ENCODE results near the gene TFCP2L1.
"Not testable (repeated sequence)": the region's sequence is repeated elsewhere in the genome, so short reads cannot be mapped to it uniquely, and the experiment has no call there.

TFCP2L1 gene

DNA sequence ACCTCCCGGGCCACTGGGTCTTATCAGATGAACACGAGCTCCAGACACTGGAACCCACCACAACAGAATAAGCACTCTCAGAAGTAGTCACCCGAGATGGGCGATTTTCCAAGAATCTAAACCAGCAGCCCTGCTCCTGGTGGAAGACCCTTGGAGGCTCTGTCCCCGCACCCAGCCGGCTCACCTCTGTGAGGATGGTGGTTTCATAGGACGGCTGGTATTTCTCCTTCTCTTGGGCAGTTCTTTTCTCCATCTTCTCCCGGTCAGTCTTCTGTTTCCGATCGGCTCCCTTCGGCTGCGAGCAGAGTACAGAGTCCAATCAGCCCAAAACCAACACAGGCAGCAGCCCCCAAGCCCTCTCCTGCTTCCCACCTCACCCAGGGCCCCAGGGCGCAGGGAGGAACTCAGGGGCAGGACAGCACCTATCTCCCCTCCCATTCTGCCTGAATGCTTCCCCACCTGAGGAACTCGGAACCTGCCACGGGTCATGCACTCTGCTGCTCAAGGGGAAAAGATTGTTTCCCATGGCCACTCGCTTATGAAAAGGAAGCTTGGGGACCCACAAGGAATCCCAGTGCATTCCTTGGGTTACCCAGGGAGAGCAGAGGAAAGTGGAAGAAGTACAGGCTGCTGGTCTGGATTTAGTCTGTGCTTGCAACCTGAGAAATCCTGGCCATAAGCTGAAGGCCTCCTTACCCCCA, 42.7 kb downstream of the TFCP2L1 start:
- DNase-seq (ENCODE audit: low read depth): no peak

DNA sequence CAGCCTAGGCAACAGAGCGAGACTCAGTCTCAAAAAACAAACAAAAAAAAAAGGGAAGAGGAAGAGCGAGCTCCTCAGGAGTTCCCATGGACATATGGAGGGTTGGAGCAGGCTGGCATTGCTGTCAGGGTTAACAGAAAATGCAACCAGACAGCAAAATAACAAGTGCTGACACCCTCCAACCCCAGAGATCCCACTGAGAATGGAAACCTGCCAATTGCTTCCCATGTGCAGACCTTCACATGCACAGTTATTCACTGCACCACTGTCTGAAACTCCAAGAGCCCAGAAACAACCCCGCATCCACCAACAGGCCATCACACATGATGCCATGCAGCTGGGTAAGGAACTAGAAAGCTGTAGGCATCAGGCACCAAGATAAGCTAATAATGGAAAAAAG, 43.5 kb downstream of the TFCP2L1 start:
- DNase-seq (ENCODE audit: low read depth): no peak

DNA sequence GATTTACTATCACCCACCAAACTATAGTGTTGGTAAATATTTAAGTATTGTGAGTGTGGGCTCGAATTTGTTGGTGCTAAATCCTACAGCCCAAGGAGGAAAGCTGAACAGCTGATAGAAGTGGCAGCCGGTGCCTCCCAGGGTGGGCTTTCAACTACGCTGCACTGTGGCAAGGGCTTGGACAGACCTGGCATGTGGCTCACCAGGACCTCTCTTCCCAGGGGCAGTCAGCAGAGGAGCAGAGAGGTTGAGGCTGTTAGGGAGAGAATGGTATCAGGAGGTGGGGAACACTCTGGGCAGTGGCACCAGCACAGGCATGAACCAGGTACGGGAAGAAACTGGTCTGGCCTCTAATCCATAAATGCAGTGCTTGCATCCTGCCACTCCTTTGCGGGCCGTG, 44.6 kb downstream of the TFCP2L1 start:
- no peak for DNase-seq (ENCODE audit: low read depth)

DNA sequence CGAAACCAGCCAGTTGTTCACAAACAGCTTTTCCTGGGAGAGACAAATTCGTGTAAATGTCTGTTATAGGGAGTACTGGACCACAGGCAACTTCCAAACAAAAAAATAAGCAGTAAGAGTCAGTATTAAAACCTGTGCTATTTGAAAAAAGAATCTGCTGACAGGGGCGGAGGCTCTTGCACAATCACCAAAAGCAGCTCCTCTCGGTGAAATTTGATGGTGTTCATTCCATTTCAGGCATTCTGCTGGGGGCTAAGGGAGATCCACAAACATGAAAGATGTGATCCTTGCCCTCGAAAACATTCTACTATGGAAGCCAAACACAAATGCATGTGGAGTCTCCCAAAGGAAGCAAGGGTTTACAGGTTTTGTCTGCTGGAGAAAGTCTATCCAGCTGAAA, 45.0 kb downstream of the TFCP2L1 start:
- DNase-seq (ENCODE audit: low read depth): no peak

DNA sequence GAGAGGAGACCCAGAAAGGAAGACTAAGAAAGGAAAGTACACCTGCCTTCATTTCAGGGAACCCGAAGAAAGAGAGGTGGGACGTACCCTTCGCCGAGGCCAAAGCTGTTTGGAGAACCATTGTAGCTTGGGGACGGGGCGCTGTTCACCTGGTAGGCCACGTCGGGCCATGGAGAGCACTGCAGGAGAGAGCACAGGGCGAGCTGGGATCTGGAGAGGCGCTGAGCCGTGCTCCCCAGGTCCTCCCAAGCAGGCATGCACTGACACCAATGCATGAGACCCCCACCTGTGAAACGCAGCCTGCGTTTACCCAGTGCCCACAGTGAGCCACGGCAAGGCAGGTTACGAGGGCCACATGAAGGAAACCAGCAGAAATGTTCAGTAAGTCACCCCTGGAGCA, 45.5 kb downstream of the TFCP2L1 start:
- no peak for DNase-seq (ENCODE audit: low read depth)

DNA sequence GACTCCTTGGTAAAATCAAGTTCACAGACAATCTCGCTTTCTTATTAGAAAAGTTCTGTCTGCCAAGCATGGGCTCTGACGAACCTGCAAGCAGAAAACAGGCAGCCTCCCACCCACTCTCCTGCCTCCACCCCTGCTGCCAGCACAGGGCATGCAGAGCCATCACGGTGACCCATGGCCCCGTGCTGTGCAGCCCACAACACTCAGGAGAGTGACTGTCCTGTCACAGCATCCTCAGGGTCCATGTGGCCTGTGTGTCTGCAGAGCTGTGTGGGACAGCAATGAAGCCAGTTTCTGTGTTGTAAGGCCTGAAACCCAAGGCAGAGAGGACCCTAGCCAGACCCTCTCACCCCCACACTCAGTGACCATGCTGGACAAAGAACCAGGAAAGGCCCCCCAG, 46.2 kb downstream of the TFCP2L1 start:
- no peak for DNase-seq (ENCODE audit: low read depth)

DNA sequence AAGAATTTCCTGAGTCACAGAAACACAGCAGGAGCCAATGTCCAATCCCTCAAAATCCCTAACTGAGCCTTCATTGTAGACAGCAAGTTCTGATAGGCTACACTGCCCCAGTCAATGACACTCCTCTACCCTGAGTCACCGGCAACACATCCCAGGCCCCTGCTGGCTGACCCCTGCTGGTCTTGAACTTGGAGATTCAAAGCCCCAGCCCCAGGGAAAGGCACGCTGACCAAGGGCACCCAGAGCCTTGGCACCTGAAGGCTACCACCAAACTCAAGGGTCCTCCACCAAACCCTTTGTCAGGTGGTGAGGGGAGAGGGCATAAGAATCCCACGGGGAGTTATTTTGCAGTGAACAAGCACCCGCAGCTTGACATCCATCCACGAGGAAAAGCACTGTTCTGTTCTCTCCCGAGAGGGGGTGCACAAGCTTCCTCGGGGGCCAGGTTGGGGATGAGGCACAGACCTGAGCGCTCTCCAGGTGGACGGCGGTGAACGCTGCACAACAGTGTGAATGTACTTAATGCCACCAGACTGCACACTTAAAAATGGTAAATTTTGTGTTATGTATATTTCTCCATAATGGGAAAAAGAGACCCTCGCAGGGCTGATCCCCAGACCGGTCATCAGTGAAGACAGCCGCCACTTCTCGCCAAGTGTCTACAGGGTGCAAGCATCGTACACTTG, 46.9 kb downstream of the TFCP2L1 start:
- DNase-seq (ENCODE audit: low read depth): peak; percentile 22

DNA sequence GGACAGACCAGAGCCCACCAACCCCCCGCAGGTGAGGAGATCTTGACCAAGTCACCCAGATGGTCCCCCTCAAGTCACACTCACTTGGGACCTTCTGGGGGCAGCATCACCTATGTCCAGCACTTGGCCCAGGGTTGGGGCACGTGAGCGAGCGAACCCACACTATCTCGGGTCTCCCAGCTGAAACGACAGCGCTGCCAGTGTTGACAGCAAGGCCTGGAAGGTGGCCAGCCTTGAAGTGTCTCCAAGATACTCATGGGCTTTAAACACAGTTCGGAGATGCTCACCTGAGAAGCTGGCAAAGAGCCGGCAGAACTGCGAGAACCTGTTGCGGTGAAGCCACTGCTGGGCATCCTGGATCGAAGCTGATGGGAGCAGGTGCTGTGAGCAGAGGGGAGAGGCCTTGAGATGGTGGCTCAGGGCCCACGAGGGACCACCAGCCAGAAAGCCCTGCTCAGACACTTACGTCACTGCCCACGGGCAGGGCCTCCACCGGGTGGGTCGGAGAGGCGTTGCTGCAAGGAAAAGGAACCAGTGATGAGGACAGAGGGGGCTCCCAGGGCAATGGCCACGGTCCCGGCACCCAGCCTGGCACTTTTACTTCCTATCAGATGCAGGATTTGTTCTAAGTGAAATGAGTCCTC, 47.5 kb downstream of the TFCP2L1 start:
- DNase-seq (ENCODE audit: low read depth): no peak

DNA sequence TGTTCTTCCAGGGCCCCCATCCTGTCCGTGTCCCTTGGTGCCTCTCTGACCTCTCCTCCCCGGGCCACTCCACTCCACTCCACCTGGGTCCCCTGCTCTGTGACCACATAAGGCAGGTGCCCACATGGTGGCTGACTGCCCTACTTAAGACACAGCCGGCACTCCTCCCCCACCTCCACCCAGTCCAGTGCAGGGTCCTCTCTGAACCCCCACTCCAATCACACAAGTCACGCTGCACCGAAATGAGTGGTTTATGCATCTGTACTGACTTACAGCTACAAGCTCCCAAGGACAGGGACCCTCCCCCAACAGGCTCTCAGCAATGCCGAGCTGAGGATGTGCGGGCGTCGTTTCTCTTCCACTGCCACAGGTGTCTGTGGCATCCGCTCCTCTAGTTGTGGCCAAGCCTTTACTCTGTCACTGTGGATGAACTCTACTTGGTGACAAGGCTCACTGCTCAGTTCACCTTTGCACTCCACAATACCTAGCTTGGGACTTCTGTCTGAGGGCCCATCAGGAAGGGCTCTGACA, 48.3 kb downstream of the TFCP2L1 start:
- DNase-seq (ENCODE audit: low read depth): no peak

DNA sequence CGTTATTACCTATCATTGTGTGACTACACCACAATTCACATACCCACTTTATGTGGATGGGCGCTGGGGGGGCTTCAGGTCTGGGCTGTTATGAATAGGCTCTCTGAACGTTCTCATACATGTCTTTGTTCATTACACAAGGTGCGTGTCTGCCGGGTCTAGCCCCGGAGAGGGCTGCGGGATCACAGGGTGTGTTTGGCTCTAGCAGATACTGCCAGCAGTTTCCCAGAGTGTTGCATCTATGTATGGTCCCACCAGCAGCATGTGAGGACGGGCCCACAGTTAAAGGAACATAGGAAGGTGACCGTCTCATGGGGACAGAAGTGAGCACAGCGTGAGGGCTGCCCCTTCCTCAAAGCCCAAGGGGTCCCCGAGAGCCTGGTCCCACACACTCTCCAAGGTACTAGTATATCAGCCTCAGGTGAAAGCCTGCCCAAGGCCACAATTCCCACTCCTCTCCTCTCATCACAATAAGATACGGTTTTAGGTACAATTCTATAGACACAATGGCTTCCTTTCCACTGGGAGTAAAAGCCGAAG, 48.8 kb downstream of the TFCP2L1 start:
- no peak for DNase-seq (ENCODE audit: low read depth)

DNA sequence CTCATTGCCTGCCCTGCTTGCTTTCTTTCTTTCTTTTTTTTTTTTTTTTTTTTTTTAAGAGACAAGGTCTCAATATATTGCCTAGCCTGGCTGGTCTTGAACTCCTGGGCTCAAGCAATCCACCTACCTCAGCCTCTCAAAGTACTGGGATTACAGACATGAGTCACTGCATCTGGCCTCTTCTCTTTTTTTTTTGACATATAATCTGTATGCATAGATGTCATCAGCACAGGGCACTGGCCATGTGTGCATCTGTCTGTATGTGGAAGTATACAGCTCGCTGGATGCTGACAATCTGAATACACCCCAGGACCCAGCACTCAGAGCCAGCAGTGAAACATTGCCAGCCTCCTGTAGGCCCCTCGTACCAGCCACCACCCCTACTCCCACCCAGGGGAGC, 49.5 kb downstream of the TFCP2L1 start:
- no peak for DNase-seq (ENCODE audit: low read depth)

DNA sequence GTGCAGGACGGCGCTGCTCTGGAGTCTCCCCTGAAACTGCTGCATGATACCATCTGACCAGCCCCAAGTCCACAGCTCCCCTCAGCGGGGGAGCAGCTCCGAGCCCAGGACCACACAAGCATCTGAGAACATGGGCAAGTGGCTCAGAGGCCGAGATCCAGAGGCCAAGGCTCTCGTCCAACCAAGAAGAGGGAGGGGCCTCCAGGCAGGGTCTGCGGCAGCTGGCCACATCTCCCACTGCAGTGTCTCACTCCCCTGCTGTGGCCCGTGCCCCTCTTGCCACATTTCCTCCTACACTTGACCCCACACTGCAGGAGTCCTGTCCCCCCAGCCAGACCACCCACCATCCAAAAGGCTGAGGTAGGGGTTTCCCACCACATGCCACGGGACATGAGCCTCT, 50.2 kb downstream of the TFCP2L1 start:
- no peak for DNase-seq (ENCODE audit: low read depth)

DNA sequence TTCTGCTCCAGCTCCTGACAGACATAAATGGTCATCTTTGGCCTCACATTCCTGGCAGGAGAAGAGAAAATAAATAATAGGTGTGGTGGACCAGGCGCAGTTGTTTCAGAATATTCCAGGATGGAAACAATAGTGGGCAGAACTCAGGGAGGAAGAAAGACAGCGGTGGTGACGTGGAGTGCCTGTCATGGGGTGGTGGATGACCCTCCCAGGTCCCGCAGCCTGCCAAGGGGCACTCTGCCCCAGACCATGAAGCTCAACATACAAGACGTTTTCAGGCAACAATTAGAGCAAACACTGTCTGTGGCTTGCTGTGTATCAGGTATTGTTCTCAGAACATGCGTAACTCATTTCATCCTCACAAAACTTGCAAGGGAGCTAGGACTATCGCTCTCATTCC, 50.9 kb downstream of the TFCP2L1 start:
- no peak for DNase-seq (ENCODE audit: low read depth)

DNA sequence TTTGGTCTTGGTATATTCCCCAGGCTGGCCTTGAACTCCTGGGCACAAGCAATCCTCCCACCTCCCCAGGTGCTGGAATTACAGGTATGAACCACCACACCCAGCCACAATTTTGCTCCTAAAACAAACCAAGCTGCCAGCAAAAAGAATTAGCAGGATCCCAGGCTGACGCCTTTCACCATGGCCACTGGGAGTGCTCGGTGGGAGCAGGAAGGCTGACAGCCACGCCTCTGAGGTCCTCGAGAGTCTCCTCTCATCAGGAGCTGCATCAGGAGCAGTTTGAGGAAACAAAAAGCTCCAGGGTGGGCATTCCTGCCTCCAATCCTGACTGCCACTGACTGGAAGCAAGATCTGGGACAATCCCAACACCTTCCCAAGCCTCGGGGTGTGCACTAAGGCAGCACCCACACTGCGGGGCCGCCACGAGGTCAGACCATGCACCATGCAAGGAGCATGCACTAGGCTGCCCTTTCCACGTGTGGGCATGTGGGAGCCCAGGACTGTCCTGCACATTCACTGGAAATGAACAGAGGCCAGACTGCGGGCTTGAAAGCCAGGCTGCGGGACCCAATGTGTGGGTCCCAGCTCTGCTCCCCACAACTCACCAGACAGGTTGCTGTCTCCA, 51.4 kb downstream of the TFCP2L1 start:
- no peak for DNase-seq (ENCODE audit: low read depth)

DNA sequence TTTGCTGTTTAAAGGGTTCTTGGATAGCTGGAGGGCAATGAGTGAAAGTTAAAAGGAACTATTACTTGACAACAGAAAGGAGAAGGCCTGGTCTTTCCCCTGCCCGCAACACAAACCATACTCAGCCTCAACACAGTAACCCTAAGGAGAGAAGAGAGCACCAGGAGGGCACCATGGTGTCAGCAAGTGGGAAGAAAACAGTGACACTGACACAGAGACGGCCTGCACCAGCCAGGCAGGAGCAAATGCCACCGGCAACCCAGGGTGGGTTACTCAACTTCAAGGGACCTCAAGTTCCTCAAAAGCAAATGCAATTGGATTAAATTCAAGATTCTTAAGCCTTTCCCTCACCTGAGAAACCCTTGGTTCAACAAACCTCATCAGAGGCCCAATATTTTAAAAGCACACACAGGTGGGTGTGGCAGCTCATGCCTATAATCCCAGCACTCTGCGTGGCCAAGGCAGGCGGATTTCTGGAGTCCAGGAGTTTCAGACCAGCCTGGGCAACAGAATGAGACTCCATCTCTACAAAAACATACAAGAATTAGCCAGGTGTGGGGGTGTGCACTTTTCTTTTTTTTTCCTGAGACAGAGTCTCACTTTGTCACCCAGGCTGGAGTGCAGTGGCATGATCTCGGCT, 52.3 kb downstream of the TFCP2L1 start:
- DNase-seq (ENCODE audit: low read depth): no peak

DNA sequence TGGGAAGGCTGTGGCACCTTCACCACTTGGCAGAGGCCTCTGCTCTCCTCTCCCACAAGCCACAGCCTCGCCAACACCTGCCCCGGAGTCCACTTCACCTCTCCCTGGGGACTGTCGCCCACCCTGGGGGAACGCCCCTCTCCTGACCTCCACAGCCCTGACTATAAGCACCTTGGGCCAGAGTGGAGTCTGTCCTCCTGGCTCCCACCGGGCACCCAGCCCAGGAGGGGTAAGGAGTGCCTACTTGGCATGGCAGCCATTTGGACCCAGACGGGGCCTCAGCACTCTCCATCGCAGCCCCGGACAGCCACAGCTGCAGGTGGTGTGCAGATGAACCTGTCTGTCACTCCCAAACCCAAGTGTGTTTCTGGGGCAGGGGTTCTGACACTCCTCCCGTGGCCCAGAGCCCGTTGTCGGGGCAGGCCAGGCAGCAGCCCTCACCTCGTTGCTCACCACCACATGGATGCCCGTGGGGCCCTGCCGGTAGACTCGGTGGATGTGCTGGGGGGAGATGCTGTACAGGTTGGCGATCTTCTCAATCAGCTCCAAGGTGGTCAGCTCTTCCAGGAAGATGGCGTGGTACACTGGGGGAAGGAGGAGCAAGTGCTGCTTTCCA, 53.5 kb downstream of the TFCP2L1 start:
- no peak for DNase-seq (ENCODE audit: low read depth)

DNA sequence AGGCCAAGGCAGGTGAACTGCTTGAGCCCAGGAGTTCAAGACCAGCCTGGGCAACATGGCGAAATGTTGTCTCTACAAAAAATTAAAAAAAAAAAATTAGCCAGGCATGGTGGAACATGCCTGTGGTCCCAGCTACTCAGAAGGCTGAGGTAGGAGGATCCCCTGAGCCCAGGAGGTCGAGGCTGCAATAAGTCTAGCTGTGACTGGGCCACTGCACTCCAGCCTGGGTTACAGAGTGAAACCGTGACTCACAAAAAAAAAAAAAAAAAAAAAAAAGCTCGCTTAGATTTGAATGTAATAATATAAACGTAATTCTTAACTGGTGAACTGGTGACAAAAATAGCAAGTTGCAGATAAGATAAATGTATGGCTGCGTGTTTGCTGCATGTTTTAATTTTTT, 56.5 kb downstream of the TFCP2L1 start:
- no peak for DNase-seq (ENCODE audit: low read depth)

DNA sequence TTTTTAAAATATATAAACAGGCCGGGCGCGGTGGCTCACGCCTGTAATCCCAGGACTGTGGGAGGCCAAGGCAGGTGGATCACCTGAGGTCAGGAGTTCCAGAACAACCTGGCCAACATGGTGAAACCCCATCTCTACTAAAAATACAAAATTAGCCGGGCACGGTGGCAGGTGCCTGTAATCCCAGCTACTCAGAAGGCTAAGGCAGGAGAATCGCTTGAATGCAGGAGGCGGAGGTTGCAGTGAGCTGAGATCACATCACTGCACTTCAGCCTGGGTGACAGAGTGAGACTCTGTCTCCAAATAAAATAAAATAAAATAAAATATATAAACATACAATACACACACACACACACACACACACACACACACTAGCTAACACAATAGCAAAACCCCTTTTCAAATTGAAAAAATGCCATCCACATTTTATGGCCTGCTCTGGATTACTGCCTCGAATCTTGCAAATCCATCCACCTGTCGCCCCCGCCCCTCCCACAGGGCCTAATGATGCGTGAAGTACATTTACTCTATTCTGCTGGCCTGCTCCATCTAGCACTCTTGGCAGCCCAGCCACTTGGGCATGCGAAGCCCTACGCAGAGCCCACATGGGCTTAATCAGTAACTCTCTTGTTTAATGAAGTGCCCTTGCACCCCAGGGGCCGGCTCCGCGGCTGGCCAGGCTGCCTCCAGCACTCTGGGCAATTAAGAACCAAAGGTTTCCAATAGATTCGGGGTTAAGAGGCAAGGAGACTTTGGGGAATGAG, 57.4 kb downstream of the TFCP2L1 start:
- DNase-seq (ENCODE audit: low read depth): not testable (repeated sequence)

DNA sequence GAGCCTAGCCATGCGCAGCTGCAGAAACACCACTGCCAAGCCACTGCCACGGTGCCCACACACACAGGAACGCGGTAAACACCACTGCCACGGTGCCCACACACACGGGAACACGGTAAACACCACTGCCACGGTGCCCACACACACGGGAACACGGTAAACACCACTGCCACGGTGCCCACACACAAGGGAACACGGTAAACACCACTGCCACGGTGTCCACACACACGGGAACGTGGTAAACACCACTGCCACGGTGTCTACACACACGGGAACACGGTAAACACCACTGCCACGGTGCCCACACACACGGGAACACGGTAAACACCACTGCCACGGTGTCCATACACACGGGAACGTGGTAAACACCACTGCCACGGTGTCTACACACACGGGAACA, 59.3 kb downstream of the TFCP2L1 start:
- not testable (repeated sequence) for DNase-seq (ENCODE audit: low read depth)

DNA sequence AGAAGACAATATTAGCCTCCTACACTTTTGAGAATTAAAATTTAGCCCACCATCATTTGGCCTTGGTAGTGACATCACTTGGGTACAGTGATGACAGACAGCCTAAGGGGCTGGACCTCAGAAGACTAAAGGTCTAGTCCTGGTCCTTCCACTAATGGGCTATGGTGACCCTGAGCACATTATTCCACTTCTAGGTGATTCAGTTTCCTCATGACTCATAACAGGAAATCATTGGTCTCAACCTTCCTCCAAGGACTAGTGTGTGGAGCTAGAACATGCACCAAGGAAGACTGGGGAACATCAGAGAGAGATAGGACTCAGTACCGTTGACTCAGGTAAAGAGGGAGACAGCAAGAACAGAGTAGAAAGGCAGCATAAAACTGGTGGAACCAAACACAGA, 64.0 kb downstream of the TFCP2L1 start:
- DNase-seq (ENCODE audit: low read depth): peak; percentile 35

DNA sequence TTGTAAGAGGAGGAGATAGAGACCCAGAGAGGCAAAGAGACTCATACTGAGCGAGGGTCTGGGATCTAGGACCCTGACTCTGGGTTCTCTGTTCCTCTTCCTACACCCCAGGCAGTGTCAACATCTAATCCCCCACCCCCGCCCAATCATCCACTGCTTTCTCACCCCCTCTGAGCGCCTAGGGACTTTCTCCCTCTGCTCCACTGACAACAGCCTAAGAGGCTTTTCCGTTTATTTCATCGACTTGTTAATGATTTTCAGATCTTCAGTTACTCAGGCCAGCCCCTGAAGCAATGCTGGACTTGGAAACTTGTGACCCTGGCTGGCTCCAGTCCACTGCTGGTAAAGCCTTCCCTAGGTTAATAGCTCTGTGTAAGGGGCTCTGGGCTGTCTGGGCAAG, 65.1 kb downstream of the TFCP2L1 start:
- DNase-seq (ENCODE audit: low read depth): no peak
